CD14-positive monocyte (primary cell): ENCODE data around the gene HUWE1. TPM values are rescaled to one million over a fixed set of nuclear protein-coding genes. Genes with fewer than 3 reads are reported as not detected.

ENCODE experiments used
- DNase-seq, 3 donors: peaks; one replicate each; pipeline ENCODE4 v3.0.0-alpha.2; 2011 to 2022
- H2AFZ ChIP-seq: 2 replicates; pipeline ENCODE4 v1.6.0; 2012; ENCODE audit warnings: mild to moderate bottlenecking, low read depth, low read length, inconsistent platforms; ENCODE audit not compliant: insufficient read depth, poor library complexity, severe bottlenecking
- H3K27ac ChIP-seq, 2 donors: 1 replicate in 1 of 2; 2 replicates in 1 of 2; pipeline ENCODE4 v1.5.1; 2012 to 2013; ENCODE audit warnings: low read length in 2 of 2, control low read depth in 1 of 2, inconsistent platforms in 1 of 2, low read depth in 1 of 2, mild to moderate bottlenecking in 1 of 2
- H3K27me3 ChIP-seq, 2 donors: one replicate each; pipeline versions ENCODE4 v1.6.0 to v1.6.1; 2011 to 2013; ENCODE audit warnings: low read length in 2 of 2; ENCODE audit not compliant: control insufficient read depth in 2 of 2, insufficient read depth in 2 of 2
- H3K36me3 ChIP-seq, 2 donors: replicated peaks in 1 of 2; 1 replicate in 1 of 2; 2 replicates in 1 of 2; pipeline versions ENCODE4 v1.5.1 to v1.6.1; 2012 to 2013; ENCODE audit warnings: low read length in 2 of 2, control low read depth in 1 of 2, inconsistent platforms in 1 of 2, mild to moderate bottlenecking in 1 of 2; ENCODE audit not compliant: insufficient read depth in 2 of 2, control insufficient read depth in 1 of 2
- H3K4me1 ChIP-seq, 2 donors: 1 replicate in 1 of 2; 2 replicates in 1 of 2; pipeline versions ENCODE4 v1.5.1 to v1.6.1; 2012 to 2013; ENCODE audit warnings: low read length in 2 of 2, control low read depth in 1 of 2, inconsistent platforms in 1 of 2, mild to moderate bottlenecking in 1 of 2, moderate library complexity in 1 of 2; ENCODE audit not compliant: insufficient read depth in 2 of 2, control insufficient read depth in 1 of 2
- H3K4me2 ChIP-seq: replicated peaks from 2 replicates; pipeline ENCODE3; 2012; ENCODE audit warnings: low read length, moderate library complexity, mild to moderate bottlenecking; ENCODE audit not compliant: poor library complexity, severe bottlenecking; ENCODE audit errors: extremely low read depth
- H3K4me3 ChIP-seq, 3 experiments: fragments of 200-600 bp in 1 of 3; sonication (generic) in 1 of 3; replicated peaks in 1 of 3; 1 replicate in 2 of 3; 2 replicates in 1 of 3; pipeline ENCODE4 v1.5.1; 2011 to 2013; ENCODE audit warnings: low read length in 3 of 3, mild to moderate bottlenecking in 3 of 3, control low read depth in 2 of 3, low read depth in 2 of 3, inconsistent platforms in 1 of 3, moderate library complexity in 1 of 3
- H3K79me2 ChIP-seq: 2 replicates; pipeline ENCODE4 v1.6.0; 2012; ENCODE audit warnings: mild to moderate bottlenecking, control low read depth, inconsistent platforms, low read length, moderate library complexity; ENCODE audit not compliant: insufficient read depth
- H3K9ac ChIP-seq: 2 replicates; pipeline ENCODE4 v1.6.0; 2017; ENCODE audit warnings: low read length, mild to moderate bottlenecking; ENCODE audit not compliant: insufficient read depth, poor library complexity, severe bottlenecking
- H3K9me3 ChIP-seq, 2 donors: replicated peaks in 1 of 2; 1 replicate in 1 of 2; 2 replicates in 1 of 2; pipeline versions ENCODE4 v1.5.1 to v1.6.1; 2012 to 2013; ENCODE audit warnings: low read length in 2 of 2, control low read depth in 1 of 2; ENCODE audit not compliant: control insufficient read depth in 1 of 2, insufficient read depth in 1 of 2
- H4K20me1 ChIP-seq: 2 replicates; pipeline ENCODE4 v1.6.0; 2012; ENCODE audit warnings: mild to moderate bottlenecking, low read length, control low read depth, moderate library complexity; ENCODE audit not compliant: insufficient read depth
- H3K27ac Mint-ChIP-seq, 7 donors: one replicate each; pipeline ENCODE4 v1.8.0; 2020; ENCODE audit warnings: mild to moderate bottlenecking in 7 of 7, mixed read lengths in 7 of 7, moderate library complexity in 6 of 7, inconsistent platforms in 2 of 7
- H3K27me3 Mint-ChIP-seq, 3 donors: one replicate each; pipeline ENCODE4 v1.8.0; 2021 to 2022; ENCODE audit warnings: low read depth in 3 of 3, mild to moderate bottlenecking in 3 of 3, mixed read lengths in 3 of 3, moderate library complexity in 3 of 3, inconsistent platforms in 1 of 3
- H3K36me3 Mint-ChIP-seq, 2 donors: one replicate each; pipeline ENCODE4 v1.8.0; 2020; ENCODE audit warnings: mixed read lengths in 2 of 2, inconsistent platforms in 1 of 2, mild to moderate bottlenecking in 1 of 2
- H3K4me1 Mint-ChIP-seq: one replicate; pipeline ENCODE4 v1.8.0; 2020; ENCODE audit warnings: mild to moderate bottlenecking, mixed read lengths
- H3K4me3 Mint-ChIP-seq, 2 donors: one replicate each; pipeline ENCODE4 v1.8.0; 2020; ENCODE audit warnings: mild to moderate bottlenecking in 2 of 2, mixed read lengths in 2 of 2, moderate library complexity in 1 of 2
- H3K9me3 Mint-ChIP-seq, 7 donors: one replicate each; pipeline ENCODE4 v1.8.0; 2020 to 2022; ENCODE audit warnings: mixed read lengths in 7 of 7, mild to moderate bottlenecking in 6 of 7, moderate library complexity in 6 of 7, inconsistent platforms in 2 of 7
- WGBS: methylation state at CpG from one replicate; pipeline ENCODE4 v1.1.5; 2013; ENCODE audit warnings: missing lambda C conversion rate; ENCODE audit not compliant: insufficient coverage; 5-methylcytosine and 5-hydroxymethylcytosine counted together
- intact Hi-C, 2 donors: fragments of 100-400 bp; cut with micrococcal nuclease; formaldehyde crosslinking; loops; one replicate each; pipeline versions ENCODE4 v1.15.0 to v1.15.1; 2023
- polyA plus RNA-seq, 3 donors: library from polyadenylated mRNA; depleted of rRNA in 1 of 3; unstranded in 2 of 3; stranded (reverse) in 1 of 3; fragments of 300-500 nt in 2 of 3; fragments of >200 nt in 1 of 3; fragmentation: Illumina TruSeq in 2 of 3; gene quantifications; 1 replicate in 2 of 3; 2 replicates in 1 of 3; pipeline ENCODE4 v1.2.3, GENCODE V29; 2012 to 2021
- TF ChIP-seq, protein P1 (sequence below): fragments of 200-600 bp; IDR thresholded peaks from one replicate; pipeline ENCODE4 v1.8.0; 2022; ENCODE audit warnings: antibody characterized with exemption, mild to moderate bottlenecking

HUWE1 gene
- polyA plus RNA-seq, 3 donors, result 1.8 to 31.1 (median 4.3) TPM

DNA sequence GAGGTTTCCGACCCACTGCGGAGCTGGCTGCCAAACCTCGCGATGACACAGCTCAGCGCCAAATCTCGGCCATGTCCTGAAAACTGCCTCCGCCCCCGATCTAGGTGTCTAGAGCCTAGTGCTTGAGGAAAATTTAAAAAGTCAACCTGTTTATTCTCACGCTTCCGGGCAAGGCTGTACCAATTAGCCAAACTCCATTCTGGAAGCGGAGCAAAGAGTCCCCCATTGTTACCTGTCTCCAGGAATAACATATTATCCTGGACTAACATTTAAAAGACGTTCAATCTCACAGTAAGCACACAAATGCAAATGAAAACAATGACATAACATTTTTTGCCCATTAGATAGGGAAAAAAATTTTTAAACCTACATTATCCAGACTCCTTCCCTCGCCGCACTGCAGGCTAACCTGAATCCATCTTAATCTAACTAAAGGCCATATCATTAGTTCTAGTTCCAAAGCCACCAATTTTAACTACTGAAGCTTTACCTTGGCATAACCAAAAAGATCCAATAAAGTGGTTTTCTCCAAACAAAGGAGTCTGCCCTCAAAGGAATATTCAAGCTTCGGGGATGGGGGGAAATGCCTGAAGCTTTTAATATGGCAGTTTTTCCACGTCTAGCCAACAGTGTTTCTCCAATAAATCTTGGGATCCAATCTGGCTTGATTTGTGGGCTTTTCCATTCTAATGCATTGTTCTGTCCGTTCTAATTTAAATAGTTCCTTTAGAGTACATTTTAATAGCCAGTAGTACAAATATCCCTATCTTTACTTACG lies 1.9 kb downstream of the HUWE1 start:
- Mint-ChIP-seq H3K27ac (peak overlapping the region; percentile 94 to 98 (median 98)), H3K9me3 (peaks cover 0 to 29% (median 7%) of the 10 kb centered on the region in 7 donors), H3K36me3 (peaks cover 10 to 16% of the 10 kb centered on the region in 2 donors), H3K27me3 (peaks cover 0 to 12% (median 2%) of the 10 kb centered on the region in 3 donors), H3K4me1 (peaks cover 29% of the 10 kb centered on the region), H3K4me3 (peak overlapping the region; percentile 82 to 87)
- TF ChIP-seq, protein P1, sequence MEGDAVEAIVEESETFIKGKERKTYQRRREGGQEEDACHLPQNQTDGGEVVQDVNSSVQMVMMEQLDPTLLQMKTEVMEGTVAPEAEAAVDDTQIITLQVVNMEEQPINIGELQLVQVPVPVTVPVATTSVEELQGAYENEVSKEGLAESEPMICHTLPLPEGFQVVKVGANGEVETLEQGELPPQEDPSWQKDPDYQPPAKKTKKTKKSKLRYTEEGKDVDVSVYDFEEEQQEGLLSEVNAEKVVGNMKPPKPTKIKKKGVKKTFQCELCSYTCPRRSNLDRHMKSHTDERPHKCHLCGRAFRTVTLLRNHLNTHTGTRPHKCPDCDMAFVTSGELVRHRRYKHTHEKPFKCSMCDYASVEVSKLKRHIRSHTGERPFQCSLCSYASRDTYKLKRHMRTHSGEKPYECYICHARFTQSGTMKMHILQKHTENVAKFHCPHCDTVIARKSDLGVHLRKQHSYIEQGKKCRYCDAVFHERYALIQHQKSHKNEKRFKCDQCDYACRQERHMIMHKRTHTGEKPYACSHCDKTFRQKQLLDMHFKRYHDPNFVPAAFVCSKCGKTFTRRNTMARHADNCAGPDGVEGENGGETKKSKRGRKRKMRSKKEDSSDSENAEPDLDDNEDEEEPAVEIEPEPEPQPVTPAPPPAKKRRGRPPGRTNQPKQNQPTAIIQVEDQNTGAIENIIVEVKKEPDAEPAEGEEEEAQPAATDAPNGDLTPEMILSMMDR, result no peak
- WGBS, result 0% methylated on average over 1 of the region's 18 CpGs
- intact Hi-C loops, result loop anchor here (5.0 to 10.0 kb wide), 4 partner anchors 358 to 1120 kb away; partner anchors contain the start of genes PHF8 (in 2 of the 2), GNL3L (in 1 of the 2) and MAGED2 (in 1 of the 2)
- Histone ChIP-seq H2AFZ (peak overlapping the region; percentile 46), H3K27ac (peak overlapping the region; percentile 89 to 97), H4K20me1 (no peaks in the 10 kb centered on the region), H3K79me2 (peaks cover 52% of the 10 kb centered on the region), H3K36me3 (peaks cover 3 to 18% of the 10 kb centered on the region in 2 donors), H3K9ac (no peak overlapping the region), H3K27me3 (no peaks in the 10 kb centered on the region), H3K4me3 (peak overlapping the region; percentile 49 to 79 (median 72)), H3K9me3 (no peaks in the 10 kb centered on the region), H3K4me2 (peak overlapping the region; percentile 70), H3K4me1 (peaks cover 22 to 28% of the 10 kb centered on the region in 2 donors)
- DNase-seq, result no peak

DNA sequence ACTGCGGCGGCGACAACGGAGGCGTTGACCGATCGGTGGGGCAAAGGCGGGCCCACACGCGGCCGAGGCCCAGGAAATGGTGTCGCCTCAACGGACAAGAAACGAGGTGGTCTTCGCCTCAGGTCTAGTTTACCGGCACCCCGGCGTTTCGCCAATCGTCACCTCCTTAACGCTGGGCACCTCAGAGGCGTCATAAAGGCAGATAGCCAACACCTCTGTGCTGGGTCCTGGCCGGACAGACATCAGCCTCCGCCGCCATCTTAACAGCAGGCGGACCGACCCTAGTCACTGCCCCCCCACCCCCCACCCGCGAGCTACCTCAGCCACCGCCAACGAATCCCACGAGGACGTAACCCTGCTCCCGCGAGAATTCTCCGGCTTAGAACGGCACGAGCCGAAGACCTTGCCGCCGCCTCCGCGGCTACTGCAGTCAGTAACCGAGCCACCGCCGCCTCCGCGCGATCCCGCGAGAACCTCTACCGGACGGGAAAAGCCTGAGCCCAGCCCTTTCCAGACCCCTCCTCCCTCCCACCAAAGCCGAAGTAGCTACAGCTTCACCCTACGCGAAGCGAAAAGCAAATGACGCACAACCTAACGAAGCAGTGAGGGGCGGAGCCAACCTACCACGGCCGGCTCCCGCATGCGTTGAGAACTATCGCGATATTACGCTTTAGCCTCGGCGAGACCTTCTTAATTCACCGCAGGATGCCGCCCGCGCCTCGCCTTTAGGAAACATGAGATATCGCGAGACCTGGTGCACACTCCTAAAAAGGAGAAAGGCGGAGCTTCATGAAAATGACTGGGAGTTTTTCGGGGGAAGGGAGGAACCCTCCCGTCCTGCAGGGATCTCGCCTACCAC lies 2.7 kb downstream of the HUWE1 start:
- DNase-seq, result peak; percentile 96 to 97 (median 97)
- peaks cover 22 to 28% of the 10 kb centered on the region in 2 donors for H3K4me1 ChIP-seq
- TF ChIP-seq, protein P1, result no peak
- under 1% methylated on average over 64 of the region's 80 CpGs for WGBS
- peak overlapping the region; percentile 94 to 98 (median 98) for H3K27ac Mint-ChIP-seq
- H3K27me3 ChIP-seq, result no peaks in the 10 kb centered on the region
- intact Hi-C loops, result loop anchor here (5.0 to 10.0 kb wide), 4 partner anchors 359 to 1121 kb away; partner anchors contain the start of genes PHF8 (in 2 of the 2), GNL3L (in 1 of the 2) and MAGED2 (in 1 of the 2)
- H3K4me3 ChIP-seq, result peak overlapping the region; percentile 56 to 79 (median 72)
- H3K4me1 Mint-ChIP-seq, result peaks cover 29% of the 10 kb centered on the region
- peak overlapping the region; percentile 82 to 87 for H3K4me3 Mint-ChIP-seq
- peaks cover 0 to 6% (median 2%) of the 10 kb centered on the region in 3 donors for H3K27me3 Mint-ChIP-seq
- H3K9ac ChIP-seq, result peak overlapping the region; percentile 83
- peaks cover 0 to 29% (median 7%) of the 10 kb centered on the region in 7 donors for H3K9me3 Mint-ChIP-seq
- peaks cover 57% of the 10 kb centered on the region for H3K79me2 ChIP-seq
- H2AFZ ChIP-seq, result peak overlapping the region; percentile 35
- peak overlapping the region; percentile 89 to 97 for H3K27ac ChIP-seq
- H3K36me3 Mint-ChIP-seq, result peaks cover 14 to 20% of the 10 kb centered on the region in 2 donors
- H3K4me2 ChIP-seq, result peak overlapping the region; percentile 77
- no peaks in the 10 kb centered on the region for H3K9me3 ChIP-seq
- peaks cover 3 to 23% of the 10 kb centered on the region in 2 donors for H3K36me3 ChIP-seq
- H4K20me1 ChIP-seq, result no peaks in the 10 kb centered on the region
